ENCODE results near the gene TWIST2.
A peak's percentile ranks its signal among the peaks of the same experiment; 100 is the strongest.

Gene TWIST2

GRCh38 chr2:238911376-238912227 lies 63.7 kb downstream of the TWIST2 start:
- H3K36me3 ChIP-seq (replicated peaks in 1 of 2; ENCODE audit: control insufficient read depth in 2 of 2, insufficient read depth in 2 of 2, low read length in 2 of 2) = no peaks in the 10 kb centered on the region
- H3K27ac ChIP-seq (replicated peaks; ENCODE audit: low read length) = no peak overlapping the region
- H4K91ac ChIP-seq (ENCODE audit: low read depth, low read length, poor library complexity) = no peak overlapping the region
- peak overlapping the region; percentile 19 for H2AK5ac ChIP-seq (ENCODE audit: low read depth, low read length)
- H2BK15ac ChIP-seq (ENCODE audit: low read length) = peak overlapping the region; percentile 38
- peaks cover 0 to 17% of the 10 kb centered on the region in 2 donors for H3K4me1 ChIP-seq (ENCODE audit: control insufficient read depth in 2 of 2, insufficient read depth in 1 of 2, low read depth in 1 of 2, low read length in 2 of 2)
- H3K79me1 ChIP-seq (ENCODE audit: low read depth, low read length) = peaks cover 10% of the 10 kb centered on the region
- no peak overlapping the region for H2AFZ ChIP-seq (ENCODE audit: low read length)
- no CpG with 5 or more reads among the region's 21 CpGs for WGBS, 2 donors (ENCODE audit: extremely low coverage in 2 of 2, insufficient read length in 2 of 2, insufficient replicate concordance in 1 of 2)
- peak overlapping the region; percentile 89 for H2BK120ac ChIP-seq (ENCODE audit: low read depth, low read length)
- no peak overlapping the region for H3K4me2 ChIP-seq (ENCODE audit: insufficient read depth, low read length, poor library complexity, severe bottlenecking)
- peak overlapping the region; percentile 78 for H3K18ac ChIP-seq (ENCODE audit: low read length)
- no peak overlapping the region for H2BK12ac ChIP-seq (ENCODE audit: low read length)
- DNase-seq (ENCODE audit: low spot score) = no peak
- H3K14ac ChIP-seq (ENCODE audit: low read length) = peak overlapping the region; percentile 63
- H4K8ac ChIP-seq (ENCODE audit: low read depth, low read length) = peak overlapping the region; percentile 75
- peak overlapping the region; percentile 56 for H2BK5ac ChIP-seq (ENCODE audit: low read length)
- peaks cover 0 to 8% of the 10 kb centered on the region in 2 donors for H3K9me3 ChIP-seq (replicated peaks in 1 of 2; ENCODE audit: control insufficient read depth in 2 of 2, insufficient read depth in 1 of 2, low read depth in 1 of 2, low read length in 2 of 2)
- H3K27me3 ChIP-seq (ENCODE audit: control insufficient read depth in 3 of 3, insufficient read depth in 3 of 3, low read depth in 1 of 3, low read length in 3 of 3) = peaks cover 0 to 4% (median 0%) of the 10 kb centered on the region in 3 experiments
- peak overlapping the region in 1 of 2 donors; percentile 5 for H3K4me3 ChIP-seq (ENCODE audit: low read length in 2 of 2)
- peak overlapping the region; percentile 15 for H3K9ac ChIP-seq (ENCODE audit: low read depth, low read length, poor library complexity)
- H3K23ac ChIP-seq (ENCODE audit: low read depth, low read length, poor library complexity) = no peak overlapping the region
- peak overlapping the region; percentile 72 for H3K4ac ChIP-seq (ENCODE audit: low read length)

- H3K4ac ChIP-seq (ENCODE audit: low read length) = no peak overlapping the region
- peak overlapping the region; percentile 38 for H3K9ac ChIP-seq (ENCODE audit: low read depth, low read length, poor library complexity)
- no peak overlapping the region for H2BK12ac ChIP-seq (ENCODE audit: low read length)
- H3K27ac ChIP-seq (replicated peaks; ENCODE audit: low read length) = no peak overlapping the region
- no CpG with 5 or more reads among the region's 26 CpGs for WGBS, 2 donors (ENCODE audit: extremely low coverage in 2 of 2, insufficient read length in 2 of 2, insufficient replicate concordance in 1 of 2)
- H3K9me3 ChIP-seq (replicated peaks in 1 of 2; ENCODE audit: control insufficient read depth in 2 of 2, insufficient read depth in 1 of 2, low read depth in 1 of 2, low read length in 2 of 2) = peaks cover 0 to 8% of the 10 kb centered on the region in 2 donors
- no peak overlapping the region for H3K14ac ChIP-seq (ENCODE audit: low read length)
- H3K27me3 ChIP-seq (ENCODE audit: control insufficient read depth in 3 of 3, insufficient read depth in 3 of 3, low read depth in 1 of 3, low read length in 3 of 3) = peaks cover 0 to 4% (median 0%) of the 10 kb centered on the region in 3 experiments
- no peak overlapping the region for H2AFZ ChIP-seq (ENCODE audit: low read length)
- H4K91ac ChIP-seq (ENCODE audit: low read depth, low read length, poor library complexity) = no peak overlapping the region
- no peak overlapping the region for H4K8ac ChIP-seq (ENCODE audit: low read depth, low read length)
- peak overlapping the region; percentile 32 for H2BK5ac ChIP-seq (ENCODE audit: low read length)
- peak overlapping the region; percentile 77 for H3K18ac ChIP-seq (ENCODE audit: low read length)
- no peak overlapping the region for H3K4me3 ChIP-seq (ENCODE audit: low read length in 2 of 2)
- H2BK15ac ChIP-seq (ENCODE audit: low read length) = peak overlapping the region; percentile 95
- H2BK120ac ChIP-seq (ENCODE audit: low read depth, low read length) = no peak overlapping the region
- no peak for DNase-seq (ENCODE audit: low spot score)
- no peaks in the 10 kb centered on the region for H3K36me3 ChIP-seq (replicated peaks in 1 of 2; ENCODE audit: control insufficient read depth in 2 of 2, insufficient read depth in 2 of 2, low read length in 2 of 2)
- H3K79me1 ChIP-seq (ENCODE audit: low read depth, low read length) = peaks cover 10% of the 10 kb centered on the region
- no peak overlapping the region for H3K4me2 ChIP-seq (ENCODE audit: insufficient read depth, low read length, poor library complexity, severe bottlenecking)
- H2AK5ac ChIP-seq (ENCODE audit: low read depth, low read length) = peak overlapping the region; percentile 53
- H3K4me1 ChIP-seq (ENCODE audit: control insufficient read depth in 2 of 2, insufficient read depth in 1 of 2, low read depth in 1 of 2, low read length in 2 of 2) = peaks cover 0 to 17% of the 10 kb centered on the region in 2 donors
- no peak overlapping the region for H3K23ac ChIP-seq (ENCODE audit: low read depth, low read length, poor library complexity)
These were observed 64.5 kb downstream of the TWIST2 start for GRCh38 chr2:238912228-238912915.

DNA sequence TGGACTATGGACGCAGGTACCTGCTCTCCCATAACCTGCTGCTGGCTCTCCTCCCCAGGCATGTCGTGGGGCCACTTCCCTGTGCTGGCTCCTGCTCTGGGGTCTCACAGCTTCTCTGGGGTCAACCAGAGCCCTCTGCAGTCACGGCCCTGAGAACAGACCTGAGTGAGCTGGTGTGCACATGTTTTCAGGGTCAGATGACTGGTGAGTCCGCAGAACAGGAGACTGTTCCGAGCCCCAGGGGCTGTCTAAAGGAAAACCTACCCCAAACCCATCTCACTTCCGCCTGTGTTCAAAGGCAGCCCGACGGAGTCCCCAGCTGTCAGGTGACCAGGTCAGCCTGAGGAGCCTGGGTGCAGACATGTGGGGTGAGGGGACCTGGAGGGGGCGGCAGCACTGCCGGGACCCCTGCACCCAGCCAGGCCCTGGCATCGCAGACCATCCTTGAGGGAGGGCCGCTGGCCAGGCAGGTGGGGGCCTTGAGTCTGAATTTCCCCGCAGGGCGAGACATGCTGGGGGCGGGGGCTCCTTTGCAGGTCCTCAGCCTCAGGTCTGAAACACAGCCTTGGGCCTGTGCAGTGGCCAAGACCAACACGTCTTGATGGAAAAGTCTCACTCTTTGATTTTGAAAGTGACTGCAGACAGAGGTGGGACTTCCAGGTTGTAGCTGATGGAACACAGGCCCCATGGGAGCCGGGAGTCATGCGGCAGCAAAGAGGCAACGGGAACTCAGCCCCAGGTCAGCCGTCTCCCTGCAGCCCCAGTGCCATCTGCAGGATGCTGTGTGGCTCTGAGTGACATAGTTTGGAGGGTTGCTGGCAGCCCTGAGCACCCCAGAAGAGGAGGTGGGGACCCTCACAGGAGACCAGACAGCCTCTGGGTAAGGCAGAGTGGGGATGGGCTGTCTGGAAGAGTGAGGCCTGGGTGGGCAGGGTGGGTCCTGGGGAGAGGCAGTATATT lies 65.3 kb downstream of the TWIST2 start:
- H2AK5ac ChIP-seq (ENCODE audit: low read depth, low read length) = peak overlapping the region; percentile 75
- H3K27me3 ChIP-seq (ENCODE audit: control insufficient read depth in 3 of 3, insufficient read depth in 3 of 3, low read depth in 1 of 3, low read length in 3 of 3) = peaks cover 0 to 3% (median 0%) of the 10 kb centered on the region in 3 experiments
- H2BK15ac ChIP-seq (ENCODE audit: low read length) = peak overlapping the region; percentile 95
- H3K27ac ChIP-seq (replicated peaks; ENCODE audit: low read length) = no peak overlapping the region
- H3K36me3 ChIP-seq (replicated peaks in 1 of 2; ENCODE audit: control insufficient read depth in 2 of 2, insufficient read depth in 2 of 2, low read length in 2 of 2) = no peaks in the 10 kb centered on the region
- H3K4me2 ChIP-seq (ENCODE audit: insufficient read depth, low read length, poor library complexity, severe bottlenecking) = no peak overlapping the region
- H2BK5ac ChIP-seq (ENCODE audit: low read length) = peak overlapping the region; percentile 59
- DNase-seq (ENCODE audit: low spot score) = no peak
- H2AFZ ChIP-seq (ENCODE audit: low read length) = no peak overlapping the region
- peaks cover 0 to 6% of the 10 kb centered on the region in 2 donors for H3K9me3 ChIP-seq (replicated peaks in 1 of 2; ENCODE audit: control insufficient read depth in 2 of 2, insufficient read depth in 1 of 2, low read depth in 1 of 2, low read length in 2 of 2)
- H2BK120ac ChIP-seq (ENCODE audit: low read depth, low read length) = no peak overlapping the region
- peak overlapping the region; percentile 30 for H4K8ac ChIP-seq (ENCODE audit: low read depth, low read length)
- H3K4me3 ChIP-seq (ENCODE audit: low read length in 2 of 2) = no peak overlapping the region
- H3K14ac ChIP-seq (ENCODE audit: low read length) = peak overlapping the region; percentile 82
- H3K4ac ChIP-seq (ENCODE audit: low read length) = no peak overlapping the region
- H3K23ac ChIP-seq (ENCODE audit: low read depth, low read length, poor library complexity) = peak overlapping the region; percentile 80
- H2BK12ac ChIP-seq (ENCODE audit: low read length) = no peak overlapping the region
- H4K91ac ChIP-seq (ENCODE audit: low read depth, low read length, poor library complexity) = no peak overlapping the region
- H3K9ac ChIP-seq (ENCODE audit: low read depth, low read length, poor library complexity) = peak overlapping the region; percentile 38
- H3K4me1 ChIP-seq (ENCODE audit: control insufficient read depth in 2 of 2, insufficient read depth in 1 of 2, low read depth in 1 of 2, low read length in 2 of 2) = peaks cover 0 to 17% of the 10 kb centered on the region in 2 donors
- H3K79me1 ChIP-seq (ENCODE audit: low read depth, low read length) = peaks cover 5% of the 10 kb centered on the region
- peak overlapping the region; percentile 77 for H3K18ac ChIP-seq (ENCODE audit: low read length)
- WGBS, 2 donors (ENCODE audit: extremely low coverage in 2 of 2, insufficient read length in 2 of 2, insufficient replicate concordance in 1 of 2) = no CpG with 5 or more reads among the region's 20 CpGs

All from neuronal stem cell (in vitro differentiated cells).